GM21423 (cell line): ENCODE measurements around the gene CTSF.

Source experiments
- ATAC-seq: cut with Tn5 transposase; IDR thresholded peaks from one replicate; pipeline ENCODE4 v1.9.1; 2021; ENCODE audit warnings: mild to moderate bottlenecking, moderate library complexity; ENCODE audit not compliant: unreplicated experiment

The CTSF gene

GRCh38 chr11:66539870-66540213 is 28.6 kb downstream of the CTSF start:
- ATAC-seq = no peak

- ATAC-seq = no peak
These were observed 29.1 kb downstream of the CTSF start for GRCh38 chr11:66539170-66539869.

GRCh38 chr11:66532784-66533183 is 35.6 kb downstream of the CTSF start:
- no peak for ATAC-seq

- no peak for ATAC-seq
These were observed 36.6 kb downstream of the CTSF start for GRCh38 chr11:66531841-66532240.

- no peak for ATAC-seq
These were observed 37.3 kb downstream of the CTSF start for GRCh38 chr11:66530927-66531709.

- ATAC-seq = no peak
These were observed 38.8 kb downstream of the CTSF start for GRCh38 chr11:66529655-66530054.

GRCh38 chr11:66529069-66529468 is 39.3 kb downstream of the CTSF start:
- no peak for ATAC-seq

- ATAC-seq = no peak
These were observed 43.9 kb downstream of the CTSF start for GRCh38 chr11:66524304-66525040.

GRCh38 chr11:66523611-66524010 is 44.8 kb downstream of the CTSF start:
- ATAC-seq = no peak
